LNCaP clone FGC (cell line): ENCODE results near the gene HAVCR2.

Experiments used
- DNase-seq: peaks from one replicate; pipeline ENCODE4 v3.0.0-alpha.2; 2011; ENCODE audit warnings: low read depth
- H3K4me3 ChIP-seq: 2 replicates; pipeline ENCODE4 v1.5.1; 2011; ENCODE audit warnings: mild to moderate bottlenecking, low read depth, low read length, control low read depth
- TF ChIP-seq, protein P1 (sequence below): IDR thresholded peaks from 2 replicates; pipeline ENCODE4 v1.5.1; 2012; ENCODE audit warnings: mild to moderate bottlenecking; ENCODE audit not compliant: control insufficient read depth, insufficient read depth; ENCODE audit errors: extremely low read depth

Gene HAVCR2

DNA sequence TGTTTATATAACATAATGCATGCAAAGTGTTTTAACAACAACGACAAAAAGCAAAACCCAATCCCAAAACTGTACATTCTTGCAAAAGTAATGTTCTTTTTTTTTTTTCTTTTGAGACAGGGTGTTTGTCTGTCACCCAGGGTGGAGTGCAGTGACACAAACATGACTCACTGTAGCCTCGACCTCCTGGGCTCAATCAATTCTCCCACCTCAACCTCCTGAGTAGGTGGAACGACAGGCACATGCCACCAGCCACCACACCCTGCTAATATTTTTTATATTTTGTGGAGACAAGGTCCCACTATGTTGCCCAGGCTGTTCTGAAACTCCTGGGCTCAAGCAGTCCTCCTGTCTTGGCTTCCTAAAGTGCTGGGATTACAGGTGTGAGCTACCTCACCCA is 36.3 kb downstream of the HAVCR2 start:
- DNase-seq, result no peak

DNA sequence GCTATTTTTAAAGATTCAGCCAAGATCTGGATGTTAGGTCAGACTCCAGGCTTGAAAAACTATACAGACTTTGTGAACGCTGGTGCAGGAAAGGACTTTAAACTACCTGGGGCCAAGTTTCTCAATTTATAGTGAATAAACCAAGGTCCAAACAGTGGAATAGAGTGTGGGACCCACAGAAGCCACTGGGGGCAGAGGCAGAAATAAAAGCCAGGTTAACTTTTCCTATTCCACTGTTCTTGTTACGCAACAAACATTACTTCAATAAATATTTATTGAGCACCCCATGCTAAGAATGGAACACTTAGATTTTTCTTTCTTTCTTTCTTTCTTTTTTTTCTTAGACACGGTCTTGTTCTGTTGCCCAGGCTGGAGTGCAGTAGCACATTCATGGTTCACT is 38.9 kb downstream of the HAVCR2 start:
- TF ChIP-seq, protein P1, sequence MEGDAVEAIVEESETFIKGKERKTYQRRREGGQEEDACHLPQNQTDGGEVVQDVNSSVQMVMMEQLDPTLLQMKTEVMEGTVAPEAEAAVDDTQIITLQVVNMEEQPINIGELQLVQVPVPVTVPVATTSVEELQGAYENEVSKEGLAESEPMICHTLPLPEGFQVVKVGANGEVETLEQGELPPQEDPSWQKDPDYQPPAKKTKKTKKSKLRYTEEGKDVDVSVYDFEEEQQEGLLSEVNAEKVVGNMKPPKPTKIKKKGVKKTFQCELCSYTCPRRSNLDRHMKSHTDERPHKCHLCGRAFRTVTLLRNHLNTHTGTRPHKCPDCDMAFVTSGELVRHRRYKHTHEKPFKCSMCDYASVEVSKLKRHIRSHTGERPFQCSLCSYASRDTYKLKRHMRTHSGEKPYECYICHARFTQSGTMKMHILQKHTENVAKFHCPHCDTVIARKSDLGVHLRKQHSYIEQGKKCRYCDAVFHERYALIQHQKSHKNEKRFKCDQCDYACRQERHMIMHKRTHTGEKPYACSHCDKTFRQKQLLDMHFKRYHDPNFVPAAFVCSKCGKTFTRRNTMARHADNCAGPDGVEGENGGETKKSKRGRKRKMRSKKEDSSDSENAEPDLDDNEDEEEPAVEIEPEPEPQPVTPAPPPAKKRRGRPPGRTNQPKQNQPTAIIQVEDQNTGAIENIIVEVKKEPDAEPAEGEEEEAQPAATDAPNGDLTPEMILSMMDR, result no peak
- DNase-seq, result no peak
- H3K4me3 ChIP-seq, result no peak overlapping the region

More for the DNA sequence above, 36.3 kb downstream of the HAVCR2 start:
- H3K4me3 ChIP-seq, result no peak overlapping the region
- TF ChIP-seq, protein P1, result no peak

DNA sequence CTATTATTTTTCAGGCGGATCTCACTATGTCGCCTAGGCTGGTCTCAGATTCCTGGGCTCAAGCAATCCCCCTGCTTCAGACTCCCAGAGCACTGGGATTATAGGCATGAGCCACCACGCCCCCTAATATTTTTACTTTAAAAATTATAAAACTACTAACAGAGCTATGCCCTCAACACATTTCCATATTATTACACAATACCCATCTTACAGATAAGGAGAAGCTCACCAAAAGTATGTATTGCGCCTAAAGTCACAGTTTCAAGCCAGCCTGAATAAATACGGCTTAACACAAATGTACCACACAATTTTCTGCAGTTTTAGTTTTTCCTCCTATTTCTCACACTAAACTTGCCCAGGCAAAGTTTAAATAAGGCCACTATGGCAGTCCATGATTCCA is 40.1 kb downstream of the HAVCR2 start:
- DNase-seq, result no peak

DNA sequence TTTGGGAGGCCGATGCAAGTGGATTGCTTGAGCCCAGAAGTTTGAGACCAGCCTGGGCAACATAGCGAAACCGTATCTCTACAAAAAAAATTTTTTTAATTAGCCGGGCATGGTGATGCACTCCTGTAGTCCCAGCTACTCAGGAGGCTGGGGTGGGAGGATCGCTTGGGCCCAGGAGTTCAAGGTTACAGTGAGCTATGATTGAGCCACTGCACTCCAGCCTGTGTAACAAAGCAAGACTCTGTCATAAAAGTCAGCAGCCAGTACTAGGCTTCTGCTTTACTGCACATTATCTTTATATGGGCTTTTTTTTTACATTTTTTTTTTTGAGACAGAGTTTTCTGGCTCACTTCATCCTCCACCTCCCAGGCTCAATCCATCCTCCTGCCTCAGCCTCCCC is 40.5 kb downstream of the HAVCR2 start:
- DNase-seq, result no peak
- H3K4me3 ChIP-seq, result no peak overlapping the region
- TF ChIP-seq, protein P1, result no peak

More for the DNA sequence above, 40.1 kb downstream of the HAVCR2 start:
- TF ChIP-seq, protein P1, result no peak
- no peak overlapping the region for H3K4me3 ChIP-seq

DNA sequence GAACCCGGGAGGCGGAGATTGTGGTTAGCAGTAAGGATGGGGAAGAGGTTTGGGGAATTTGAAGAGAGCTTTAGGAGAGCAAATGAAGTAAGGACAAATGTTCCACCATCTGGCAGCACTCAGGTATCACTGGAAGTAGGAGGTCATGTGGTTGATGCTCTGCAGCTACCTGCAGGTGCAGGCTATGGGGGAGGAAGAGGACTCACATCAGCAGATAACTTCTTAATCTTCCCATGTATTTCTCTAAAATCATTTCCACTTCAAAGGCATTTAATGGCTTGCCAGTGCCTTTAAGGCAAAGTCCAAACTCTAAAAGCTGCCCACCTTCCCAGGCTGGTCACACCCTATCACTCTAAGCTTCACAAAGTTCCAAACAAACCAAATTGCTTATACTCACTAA is 41.8 kb downstream of the HAVCR2 start:
- H3K4me3 ChIP-seq, result no peak overlapping the region
- DNase-seq, result no peak
- TF ChIP-seq, protein P1, result no peak

DNA sequence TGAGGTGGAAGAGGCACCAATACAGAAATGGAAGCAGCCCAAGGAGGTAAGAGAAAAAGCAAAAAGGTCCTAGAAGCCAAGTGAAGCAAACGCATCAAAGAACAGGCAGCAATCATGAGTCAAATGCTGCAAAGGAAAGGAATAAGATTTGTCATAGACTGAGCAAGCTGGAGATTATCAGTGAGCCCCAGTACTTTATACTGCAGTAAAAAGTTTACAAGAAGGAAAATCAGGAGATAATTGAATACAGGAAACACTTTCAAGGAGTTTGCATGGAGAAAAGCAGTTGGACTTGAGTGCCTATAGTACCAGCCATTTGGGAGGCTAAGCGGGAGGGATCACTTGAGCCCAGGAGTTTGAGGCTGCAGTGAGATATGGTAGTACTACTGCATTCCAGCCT is 42.8 kb downstream of the HAVCR2 start:
- DNase-seq, result no peak
- TF ChIP-seq, protein P1, result no peak
- no peak overlapping the region for H3K4me3 ChIP-seq

DNA sequence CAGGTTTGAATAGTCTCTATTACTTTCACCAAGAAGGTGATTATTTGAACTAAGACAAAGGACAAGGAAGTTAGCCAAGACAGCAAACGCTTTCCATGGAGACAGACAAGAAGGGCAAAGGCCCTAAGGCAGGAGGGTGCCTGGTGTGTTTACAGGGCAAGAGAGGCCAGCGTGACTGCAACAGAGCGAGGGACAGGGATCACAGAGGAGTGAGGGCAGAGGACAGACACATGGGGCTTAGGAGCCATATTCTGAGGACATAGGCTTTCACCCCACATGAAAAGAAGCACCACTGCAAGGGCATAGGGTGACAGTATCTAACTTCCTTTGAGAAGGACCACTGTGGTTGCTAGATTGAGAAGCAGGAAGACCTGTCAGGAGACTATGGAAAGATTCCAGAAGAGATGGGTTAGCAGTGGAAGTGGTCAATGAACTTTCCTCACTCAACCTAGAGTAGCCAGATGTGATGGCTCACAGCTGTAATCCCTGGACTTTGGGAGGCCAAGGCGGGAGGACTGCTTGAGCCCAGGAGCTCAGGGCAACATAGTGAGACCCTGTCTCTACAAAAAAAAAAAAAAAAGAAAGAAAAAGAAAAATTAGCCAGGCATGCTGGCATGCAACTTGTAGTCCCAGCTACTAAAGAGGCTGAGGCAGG is 44.9 kb downstream of the HAVCR2 start:
- DNase-seq, result no peak
- TF ChIP-seq, protein P1, result no peak
- no peak overlapping the region for H3K4me3 ChIP-seq
